ENCODE measurements around the gene UNC13A.

- TF ChIP-seq CTCF (conservative IDR thresholded peaks at IDR 0.05; ENCODE audit: low read depth, low read length): no peak
- no peak for TF ChIP-seq EZH2 (IDR thresholded peaks at IDR 0.05; ENCODE audit: borderline replicate concordance, low read depth, low read length, poor library complexity, severe bottlenecking)
These were observed 133.1 kb downstream of the UNC13A start for GRCh38 chr19:17554968-17555479.
